Lower lobe of right lung (tissue), 2 donors: ENCODE results near the gene SNTN. TPM values are rescaled to one million over a fixed set of nuclear protein-coding genes. Genes with fewer than 3 reads are reported as not detected.

Source experiments
- ATAC-seq, 2 donors: fragments of 200-7000 bp; cut with Tn5 transposase; one replicate each; pipeline ENCODE4 v1.9.1; 2020 to 2022; ENCODE audit warnings: mild to moderate bottlenecking in 2 of 2, moderate library complexity in 2 of 2
- DNase-seq: peaks from one replicate; pipeline ENCODE4 v3.0.0-alpha.2; 2020
- H3K27ac ChIP-seq: fragments of 200-600 bp; one replicate; pipeline ENCODE4 v1.8.0; 2022
- H3K27me3 ChIP-seq: fragments of 200-600 bp; one replicate; pipeline ENCODE4 v1.8.0; 2022; ENCODE audit warnings: low read depth
- H3K36me3 ChIP-seq: fragments of 200-600 bp; one replicate; pipeline ENCODE4 v1.8.0; 2022; ENCODE audit warnings: mild to moderate bottlenecking
- H3K4me1 ChIP-seq: fragments of 200-600 bp; one replicate; pipeline ENCODE4 v1.8.0; 2022
- H3K4me3 ChIP-seq: fragments of 200-600 bp; one replicate; pipeline ENCODE4 v1.8.0; 2022; ENCODE audit warnings: mild to moderate bottlenecking
- H3K9me3 ChIP-seq: fragments of 200-600 bp; one replicate; pipeline ENCODE4 v1.8.0; 2022
- intact Hi-C: fragments of 100-400 bp; cut with DNase I; formaldehyde crosslinking; loops from one replicate; pipeline ENCODE4 v1.11.0; 2022
- total RNA-seq: library from RNA; stranded (reverse); fragmentation: NEBNext Ultra II Directional; extraction: Animal tissue kit (Norgen Biotek cat#: 25700); gene quantifications from one replicate; pipeline ENCODE4 v1.2.1, GENCODE V29; 2021
- TF ChIP-seq, protein P1 (sequence below): fragments of 200-600 bp; IDR thresholded peaks from one replicate; pipeline ENCODE4 v1.8.0; 2022; ENCODE audit warnings: antibody characterized with exemption, mild to moderate bottlenecking
- donor health status: DM: no; HTN: yes; CAD: no; lungs with severe emphysema.

SNTN gene
- total RNA-seq, 1 donor from 2014 or later: 12.8 TPM

- no peaks in the 10 kb centered on the region for H3K27me3 ChIP-seq
- no peaks in the 10 kb centered on the region for H3K4me1 ChIP-seq
- intact Hi-C loops: no loop called here
- ATAC-seq (no peak), DNase-seq (no peak)
- TF ChIP-seq, protein P1, sequence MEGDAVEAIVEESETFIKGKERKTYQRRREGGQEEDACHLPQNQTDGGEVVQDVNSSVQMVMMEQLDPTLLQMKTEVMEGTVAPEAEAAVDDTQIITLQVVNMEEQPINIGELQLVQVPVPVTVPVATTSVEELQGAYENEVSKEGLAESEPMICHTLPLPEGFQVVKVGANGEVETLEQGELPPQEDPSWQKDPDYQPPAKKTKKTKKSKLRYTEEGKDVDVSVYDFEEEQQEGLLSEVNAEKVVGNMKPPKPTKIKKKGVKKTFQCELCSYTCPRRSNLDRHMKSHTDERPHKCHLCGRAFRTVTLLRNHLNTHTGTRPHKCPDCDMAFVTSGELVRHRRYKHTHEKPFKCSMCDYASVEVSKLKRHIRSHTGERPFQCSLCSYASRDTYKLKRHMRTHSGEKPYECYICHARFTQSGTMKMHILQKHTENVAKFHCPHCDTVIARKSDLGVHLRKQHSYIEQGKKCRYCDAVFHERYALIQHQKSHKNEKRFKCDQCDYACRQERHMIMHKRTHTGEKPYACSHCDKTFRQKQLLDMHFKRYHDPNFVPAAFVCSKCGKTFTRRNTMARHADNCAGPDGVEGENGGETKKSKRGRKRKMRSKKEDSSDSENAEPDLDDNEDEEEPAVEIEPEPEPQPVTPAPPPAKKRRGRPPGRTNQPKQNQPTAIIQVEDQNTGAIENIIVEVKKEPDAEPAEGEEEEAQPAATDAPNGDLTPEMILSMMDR: no peak
- H3K9me3 ChIP-seq: no peaks in the 10 kb centered on the region
- no peak overlapping the region for H3K27ac ChIP-seq
- H3K36me3 ChIP-seq: no peaks in the 10 kb centered on the region
- H3K4me3 ChIP-seq: no peak overlapping the region
Measured at GRCh38 chr3:63674586-63674985, 22.1 kb downstream of the SNTN start.

DNA sequence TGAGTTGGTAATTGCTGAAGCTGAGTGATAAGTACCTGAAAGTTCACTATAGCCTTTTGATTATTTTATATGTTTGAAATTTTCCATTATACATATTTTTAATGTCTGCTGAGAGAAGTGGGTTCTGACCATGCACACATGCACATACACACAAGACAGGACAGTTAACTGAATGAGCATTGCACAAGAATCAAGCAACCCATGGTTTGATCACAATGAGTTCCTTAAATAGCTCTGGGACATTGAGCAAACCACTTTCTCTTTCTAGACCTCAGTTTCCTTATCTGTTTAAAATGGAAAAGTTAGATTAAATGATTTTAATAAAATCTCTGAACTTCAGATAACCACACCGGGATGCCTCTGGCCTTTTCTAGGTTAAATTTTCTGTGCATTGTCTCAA, 26.7 kb downstream of the SNTN start:
- TF ChIP-seq, protein P1: no peak
- no peak for ATAC-seq
- Histone ChIP-seq H3K9me3 (no peaks in the 10 kb centered on the region), H3K4me3 (no peak overlapping the region), H3K4me1 (no peaks in the 10 kb centered on the region), H3K27ac (no peak overlapping the region), H3K36me3 (no peaks in the 10 kb centered on the region), H3K27me3 (no peaks in the 10 kb centered on the region)
- no peak for DNase-seq
- intact Hi-C loops: no loop called here

- ATAC-seq (no peak), DNase-seq (no peak)
- TF ChIP-seq, protein P1: no peak
- no peaks in the 10 kb centered on the region for H3K4me1 ChIP-seq
- no peak overlapping the region for H3K27ac ChIP-seq
- intact Hi-C loops: no loop called here
- H3K27me3 ChIP-seq: no peaks in the 10 kb centered on the region
- no peaks in the 10 kb centered on the region for H3K9me3 ChIP-seq
- H3K4me3 ChIP-seq: no peak overlapping the region
- H3K36me3 ChIP-seq: no peaks in the 10 kb centered on the region
Measured at GRCh38 chr3:63684081-63684480, 31.6 kb downstream of the SNTN start.

- ATAC-seq (no peak), DNase-seq (no peak)
- no peak overlapping the region for H3K4me3 ChIP-seq
- H3K27me3 ChIP-seq: no peaks in the 10 kb centered on the region
- H3K36me3 ChIP-seq: no peaks in the 10 kb centered on the region
- H3K27ac ChIP-seq: no peak overlapping the region
- intact Hi-C loops: no loop called here
- TF ChIP-seq, protein P1: no peak
- no peaks in the 10 kb centered on the region for H3K4me1 ChIP-seq
- no peaks in the 10 kb centered on the region for H3K9me3 ChIP-seq
Measured at GRCh38 chr3:63685340-63685739, 32.9 kb downstream of the SNTN start.

GRCh38 chr3:63687278-63688225, 35.1 kb downstream of the SNTN start:
- no peak overlapping the region for H3K4me3 ChIP-seq
- no peaks in the 10 kb centered on the region for H3K27me3 ChIP-seq
- no peak for ATAC-seq
- H3K9me3 ChIP-seq: no peaks in the 10 kb centered on the region
- DNase-seq: no peak
- TF ChIP-seq, protein P1: no peak
- no peaks in the 10 kb centered on the region for H3K4me1 ChIP-seq
- intact Hi-C loops: no loop called here
- H3K36me3 ChIP-seq: no peaks in the 10 kb centered on the region
- H3K27ac ChIP-seq: no peak overlapping the region
